Heart left ventricle (tissue), 16 donors: ENCODE data around the gene KRT80. TPM values are rescaled to one million over a fixed set of nuclear protein-coding genes. Genes with fewer than 3 reads are reported as not detected.

ENCODE experiments used
- ATAC-seq, 4 donors: fragments of 200-7000 bp; cut with Tn5 transposase; one replicate each; pipeline ENCODE4 v1.9.1; 2020 to 2022; ENCODE audit warnings: moderate library complexity in 4 of 4, mild to moderate bottlenecking in 3 of 4, moderate number of reproducible peaks in 1 of 4
- DNase-seq, 5 donors: peaks; one replicate each; pipeline ENCODE4 v3.0.0-alpha.2; 2020
- H3K27ac ChIP-seq, 12 donors: fragments of 200-600 bp; sonication (generic) in 4 of 12; one replicate each; pipeline versions ENCODE4 v1.5.0 to v1.8.0; 2016 to 2022; ENCODE audit warnings: mild to moderate bottlenecking in 2 of 12
- H3K27me3 ChIP-seq, 9 donors: fragments of 200-600 bp; sonication (generic) in 2 of 9; one replicate each; pipeline versions ENCODE4 v1.5.1 to v1.8.0; 2016 to 2022; ENCODE audit warnings: mild to moderate bottlenecking in 3 of 9
- H3K36me3 ChIP-seq, 9 donors: fragments of 200-600 bp; sonication (generic) in 2 of 9; one replicate each; pipeline versions ENCODE4 v1.5.0 to v1.8.0; 2018 to 2022; ENCODE audit warnings: mild to moderate bottlenecking in 2 of 9
- H3K4me1 ChIP-seq, 12 donors: fragments of 200-600 bp; sonication (generic) in 4 of 12; one replicate each; pipeline versions ENCODE4 v1.5.0 to v1.8.0; 2016 to 2022; ENCODE audit warnings: mild to moderate bottlenecking in 3 of 12
- H3K4me3 ChIP-seq, 12 donors: fragments of 200-600 bp; sonication (generic) in 4 of 12; one replicate each; pipeline versions ENCODE4 v1.5.0 to v1.8.0; 2017 to 2022; ENCODE audit warnings: mild to moderate bottlenecking in 9 of 12, moderate library complexity in 4 of 12
- H3K9me3 ChIP-seq, 12 donors: fragments of 200-600 bp; sonication (generic) in 4 of 12; one replicate each; pipeline versions ENCODE4 v1.5.0 to v1.8.0; 2016 to 2022; ENCODE audit warnings: mild to moderate bottlenecking in 1 of 12
- CTCF ChIP-seq, 12 donors: fragments of 200-600 bp; sonication (generic) in 4 of 12; IDR thresholded peaks; one replicate each; pipeline versions ENCODE4 v1.5.0 to v1.8.0; 2018 to 2022; ENCODE audit warnings: antibody characterized with exemption in 12 of 12, mild to moderate bottlenecking in 5 of 12
- POLR2A ChIP-seq, 2 donors: fragments of 450-650 bp; IDR thresholded peaks; one replicate each; pipeline ENCODE4 v1.6.1; 2017; ENCODE audit warnings: antibody characterized with exemption in 2 of 2, mild to moderate bottlenecking in 2 of 2, moderate library complexity in 2 of 2
- WGBS, 4 donors: extraction: QIAGEN DNeasy Blood & Tissue Kit in 2 of 4; methylation state at CpG; one replicate each; pipeline versions ENCODE4 v1.1.5 to v1.1.7; 2013 to 2018; 5-methylcytosine and 5-hydroxymethylcytosine counted together
- intact Hi-C, 10 donors: fragments of 100-400 bp; cut with DNase I; formaldehyde crosslinking; loops; one replicate each; pipeline versions ENCODE4 v1.11.1 to v1.14.2; 2022
- polyA plus RNA-seq, 2 donors: library from polyadenylated mRNA; stranded (reverse); fragments of 200-250 nt; gene quantifications; one replicate each; pipeline ENCODE4 v1.2.3, GENCODE V29; 2013
- total RNA-seq, 9 donors: library from RNA; depleted of rRNA in 2 of 9; stranded (reverse); fragments of >200 nt in 2 of 9; fragmentation: NEBNext Ultra II Directional in 3 of 9; extraction: Animal tissue kit (Norgen Biotek cat#: 25700) in 3 of 9; gene quantifications; one replicate each; pipeline versions ENCODE4 v1.1.0 to v1.2.4, GENCODE V29; 2016 to 2023
- donor health status: ischemic (EF 13 %, LVEDD 7.1; RV severe dilation, severe dysfunction).
- donor health status: healthy with polysubstance abuse.
- donor health status: DM: no; HTN: yes; CAD: no.
- donor health status: DM: no; HTN: no; CAD: no.
- donor health status: ischemic (EF 25% LVEDD 6.9; RV normal size, moderate dysfunction).
- donor health status: ischemic (EF 25% LVEDD 5.7; RV mildly dilated, moderate dysfunction).
- donor health status: healthy.
- donor health status: DM: yes; HTN: yes; CAD: no.
- donor health status: ischemic (EF 35%, LVEDD 5.7; RV mildly dilated, moderate dysfunction).
- donor health status: nonischemic (EF 11% LVEDD 7.7; RV severe dilation, severe dysfunction).
- donor health status: DM: yes; HTN: yes; CAD: no.
- donor health status: PGD.
- donor health status: ischemic (EF 29% LVEDD 5.4; RV normal size, mild dysfunction).
- donor health status: nonischemic (EF 23%, LVEDD 6.1; RV moderate dilation, normal function).

KRT80 gene
- total and polyA plus RNA-seq, 11 donors: 0.08 to 1.2 (median 0.24) TPM; not detected in 2

DNA sequence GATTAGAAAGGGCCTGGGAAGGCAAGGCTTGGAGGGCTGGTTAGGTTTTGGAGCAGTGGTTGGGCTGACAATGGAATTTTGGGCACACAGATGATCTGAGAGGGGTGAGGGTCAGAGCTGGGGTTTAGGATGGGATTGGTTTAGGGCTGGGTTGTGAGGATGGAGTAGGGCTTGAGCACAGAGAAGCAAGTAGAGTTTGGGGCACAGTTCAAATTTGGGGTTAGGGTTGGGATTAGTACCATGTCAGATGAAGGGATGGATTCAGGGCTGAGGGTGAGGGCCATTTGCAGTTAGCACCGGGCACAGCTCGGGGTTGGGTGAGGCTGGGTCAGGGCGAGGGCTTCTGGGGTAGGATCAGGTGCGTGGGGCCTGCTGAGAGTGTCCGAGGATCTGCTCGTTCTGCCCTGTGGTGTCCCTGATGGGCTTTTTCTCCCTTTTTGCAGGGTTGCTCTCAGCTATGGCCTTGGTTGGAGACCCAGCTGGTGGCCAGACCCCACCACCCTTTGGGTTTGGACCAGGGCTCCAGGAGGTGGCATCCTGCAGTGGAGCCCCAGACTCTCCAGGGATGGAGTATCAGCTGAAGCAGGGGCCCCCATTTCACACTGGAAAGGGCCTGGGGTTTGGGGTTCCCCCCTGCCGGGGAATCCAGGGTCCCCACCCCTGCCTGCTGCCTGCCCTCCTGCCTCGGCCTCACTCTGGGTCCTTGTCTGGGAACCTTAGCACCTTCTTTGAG, 45.6 kb downstream of the KRT80 start:
- TF ChIP-seq POLR2A (IDR thresholded peaks at IDR 0.05) (no peak), CTCF (IDR thresholded peaks at IDR 0.05) (no peak)
- DNase-seq: peak in 1 of 5 donors; percentile 39
- Histone ChIP-seq H3K4me3 (no peak overlapping the region), H3K36me3 (no peaks in the 10 kb centered on the region), H3K27ac (peak overlapping the region in 10 of 12 donors; percentile 57 to 85 (median 82)), H3K9me3 (no peaks in the 10 kb centered on the region), H3K27me3 (no peaks in the 10 kb centered on the region), H3K4me1 (peaks cover 4 to 51% (median 29%) of the 10 kb centered on the region in 12 donors)
- no peak for ATAC-seq
- WGBS, 4 donors: 93 to 98% (median 97%) methylated on average over 7 to 8 of the region's 8 CpGs
- intact Hi-C loops: loop anchor here in 1 of 10 donors (2.0 kb wide), 1 partner anchor 19 kb away; no protein-coding TSS in a partner anchor

DNA sequence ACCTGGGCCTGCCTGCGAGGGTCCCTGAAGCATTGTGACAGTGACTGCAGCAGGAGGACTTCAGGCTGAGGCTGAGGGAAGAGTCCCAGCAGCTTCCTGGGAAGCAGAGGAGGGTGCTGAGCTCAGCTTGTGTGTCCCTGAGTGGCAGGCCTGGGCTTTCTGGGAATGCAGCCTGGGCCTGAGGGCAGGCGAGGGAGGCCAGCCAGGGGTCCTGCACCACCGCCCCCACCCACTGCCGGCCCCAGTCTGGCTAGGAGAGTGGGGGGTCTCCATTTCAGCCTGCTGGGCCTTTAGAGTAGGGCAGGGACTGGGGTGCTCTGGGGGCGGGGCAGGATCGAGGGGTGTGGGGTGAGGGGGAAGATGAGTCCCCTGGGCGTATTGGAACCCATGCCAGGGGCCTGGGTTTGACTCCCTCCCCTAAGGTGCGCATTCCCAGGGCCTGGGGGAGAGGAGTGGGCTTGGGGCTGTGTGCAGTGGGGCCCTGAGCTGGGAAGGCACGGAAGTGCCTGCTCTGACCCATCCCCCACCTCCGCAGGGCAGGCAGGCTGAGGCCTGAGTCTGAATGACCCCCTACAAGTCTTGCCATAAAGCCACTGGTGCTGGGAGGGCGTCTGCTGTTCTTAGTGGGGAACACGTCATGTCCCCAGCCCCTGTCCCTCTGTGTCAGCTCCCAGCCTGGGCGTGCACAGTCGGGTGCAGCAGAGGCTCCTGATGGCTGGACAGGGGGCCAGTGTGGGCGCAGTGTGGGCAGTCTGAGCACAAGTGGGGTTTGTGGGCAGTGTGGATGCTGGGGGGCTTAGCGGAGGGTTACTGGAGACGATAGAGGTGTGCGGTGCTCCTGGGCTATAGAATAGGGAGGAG, 46.4 kb downstream of the KRT80 start:
- intact Hi-C loops: loop anchor here in 1 of 10 donors (2.0 kb wide), 1 partner anchor 19 kb away; no protein-coding TSS in a partner anchor
- H3K27ac ChIP-seq: peak overlapping the region in 1 of 12 donors; percentile 83
- no peaks in the 10 kb centered on the region for H3K27me3 ChIP-seq
- DNase-seq (peak in 1 of 5 donors; percentile 58), ATAC-seq (no peak)
- WGBS, 4 donors: 89 to 94% (median 94%) methylated on average over 16 to 18 of the region's 18 CpGs
- no peaks in the 10 kb centered on the region for H3K9me3 ChIP-seq
- no peaks in the 10 kb centered on the region for H3K36me3 ChIP-seq
- peaks cover 4 to 45% (median 29%) of the 10 kb centered on the region in 12 donors for H3K4me1 ChIP-seq
- H3K4me3 ChIP-seq: no peak overlapping the region
- no peak for TF ChIP-seq POLR2A (IDR thresholded peaks at IDR 0.05)
- no peak for TF ChIP-seq CTCF (IDR thresholded peaks at IDR 0.05)

DNA sequence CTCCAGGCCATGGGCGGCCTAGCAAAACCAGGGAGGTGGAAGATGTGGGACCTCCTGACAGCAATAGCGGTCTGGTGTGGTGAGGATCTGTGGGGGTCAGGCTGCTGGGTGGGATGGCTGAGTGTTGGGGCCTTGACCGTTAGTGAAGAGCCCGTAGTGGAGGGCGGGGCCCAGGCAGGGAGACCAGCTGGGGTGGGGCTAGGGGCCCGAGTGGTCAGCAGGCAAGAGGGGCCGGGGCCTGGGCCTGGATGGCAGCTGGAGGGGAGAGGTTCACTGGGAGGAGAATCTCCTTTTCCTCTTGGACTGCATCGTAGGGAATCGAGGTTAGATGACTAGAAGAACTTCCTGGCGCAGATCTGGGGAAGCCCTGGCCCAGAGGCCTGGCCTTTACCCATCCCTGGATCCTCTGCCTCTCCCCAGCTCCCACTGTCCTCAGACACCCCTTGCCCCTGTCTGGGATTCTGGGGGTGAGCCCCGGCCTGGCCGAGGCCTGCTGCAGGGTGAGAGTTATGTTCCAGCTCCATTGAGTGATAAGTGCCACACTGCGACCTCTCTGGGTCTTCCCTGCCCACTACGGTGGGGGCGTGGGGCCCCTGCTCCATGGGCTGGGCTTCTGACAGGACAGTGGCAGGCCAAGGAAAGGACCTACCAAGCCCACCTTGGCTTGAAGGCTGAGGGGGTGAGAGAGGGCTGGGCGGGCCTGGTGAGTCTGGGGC, 47.1 kb downstream of the KRT80 start:
- 82 to 94% (median 91%) methylated on average over 12 to 16 of the region's 16 CpGs for WGBS, 4 donors
- Histone ChIP-seq H3K4me3 (no peak overlapping the region), H3K9me3 (no peaks in the 10 kb centered on the region), H3K36me3 (no peaks in the 10 kb centered on the region), H3K27me3 (no peaks in the 10 kb centered on the region), H3K4me1 (peaks cover 4 to 39% (median 29%) of the 10 kb centered on the region in 12 donors), H3K27ac (no peak overlapping the region)
- intact Hi-C loops: no loop called here
- peak in 1 of 5 donors; percentile 50 for DNase-seq
- TF ChIP-seq CTCF (IDR thresholded peaks at IDR 0.05): no peak
- no peak for TF ChIP-seq POLR2A (IDR thresholded peaks at IDR 0.05)
- ATAC-seq: no peak
